WTC11 (cell line): Measurements from ENCODE around the gene PROCA1. TPM values are rescaled to one million over a fixed set of nuclear protein-coding genes. Genes with fewer than 3 reads are reported as not detected.

Experiments
- EMX1 ChIP-seq: fragments of 250-450 bp; sonication (Bioruptor Pico); IDR thresholded peaks from 2 replicates; pipeline ENCODE4 v1.8.0; 2021; ENCODE audit warnings: mild to moderate bottlenecking
- ESRRA ChIP-seq: sonication (generic); formaldehyde crosslinking; IDR thresholded peaks from 2 replicates; pipeline ENCODE4 v1.8.1; 2022; ENCODE audit warnings: mild to moderate bottlenecking, missing genetic modification reagents, borderline replicate concordance
- ETV6 ChIP-seq: sonication (generic); formaldehyde crosslinking; IDR thresholded peaks from 2 replicates; pipeline ENCODE4 v1.8.1; 2022; ENCODE audit warnings: mild to moderate bottlenecking, missing genetic modification reagents
- GTF2I ChIP-seq: fragments of 250-450 bp; sonication (Bioruptor Pico); conservative IDR thresholded peaks from 2 replicates; pipeline ENCODE4 v1.4.0; 2021; ENCODE audit warnings: mild to moderate bottlenecking
- JAZF1 ChIP-seq: fragments of 250-450 bp; sonication (Bioruptor Pico); IDR thresholded peaks from 2 replicates; pipeline ENCODE4 v1.9.0; 2021; ENCODE audit warnings: moderate library complexity, mild to moderate bottlenecking, inconsistent platforms
- JUN ChIP-seq: sonication (generic); formaldehyde crosslinking; IDR thresholded peaks from 2 replicates; pipeline ENCODE4 v1.8.0; 2023; ENCODE audit warnings: mild to moderate bottlenecking, missing genetic modification reagents
- MYBL2 ChIP-seq: sonication (generic); formaldehyde crosslinking; IDR thresholded peaks from 2 replicates; pipeline ENCODE4 v1.8.1; 2023; ENCODE audit warnings: mild to moderate bottlenecking, moderate library complexity, missing genetic modification reagents
- NFATC4 ChIP-seq: fragments of 250-450 bp; sonication (Bioruptor Pico); IDR thresholded peaks from 2 replicates; pipeline ENCODE4 v1.9.0; 2021; ENCODE audit warnings: mild to moderate bottlenecking
- NFE2L1 ChIP-seq: sonication (generic); formaldehyde crosslinking; IDR thresholded peaks from 2 replicates; pipeline ENCODE4 v1.8.1; 2023; ENCODE audit warnings: missing genetic modification reagents
- PRRX2 ChIP-seq: fragments of 250-450 bp; sonication (Bioruptor Pico); IDR thresholded peaks from 2 replicates; pipeline ENCODE4 v1.8.0; 2021; ENCODE audit warnings: mild to moderate bottlenecking
- SP1 ChIP-seq: sonication (generic); formaldehyde crosslinking; conservative IDR thresholded peaks from 2 replicates; pipeline ENCODE4 v1.8.1; 2022; ENCODE audit warnings: missing genetic modification reagents
- TP53 ChIP-seq: sonication (generic); formaldehyde crosslinking; IDR thresholded peaks from 2 replicates; pipeline ENCODE4 v1.8.1; 2023; ENCODE audit warnings: mild to moderate bottlenecking, missing genetic modification reagents
- ZBTB21 ChIP-seq: sonication (generic); formaldehyde crosslinking; IDR thresholded peaks from 2 replicates; pipeline ENCODE4 v1.8.1; 2023; ENCODE audit warnings: mild to moderate bottlenecking, missing genetic modification reagents, borderline replicate concordance
- ZNF416 ChIP-seq: fragments of 250-450 bp; sonication (Bioruptor Pico); IDR thresholded peaks from 2 replicates; pipeline ENCODE4 v1.9.0; 2021; ENCODE audit warnings: mild to moderate bottlenecking, inconsistent platforms
- total RNA-seq: library from RNA; stranded (reverse); gene quantifications from 3 replicates; pipeline ENCODE4 v1.2.3, GENCODE V29; 2021
- TF ChIP-seq, protein P1 (sequence below): sonication (generic); formaldehyde crosslinking; IDR thresholded peaks from 2 replicates; pipeline ENCODE4 v1.8.0; 2022; ENCODE audit warnings: missing genetic modification reagents
- TF ChIP-seq, protein P2 (sequence below): sonication (generic); formaldehyde crosslinking; IDR thresholded peaks from 2 replicates; pipeline ENCODE4 v1.8.1; 2022; ENCODE audit warnings: mild to moderate bottlenecking, moderate library complexity, missing genetic modification reagents
- TF ChIP-seq, protein P3 (sequence below): fragments of 250-450 bp; sonication (Bioruptor Pico); IDR thresholded peaks from 2 replicates; pipeline ENCODE4 v1.9.0; 2021; ENCODE audit warnings: mild to moderate bottlenecking
- TF ChIP-seq, protein P4 (sequence below): fragments of 250-450 bp; sonication (Bioruptor Pico); conservative IDR thresholded peaks from 2 replicates; pipeline ENCODE4 v1.9.0; 2021; ENCODE audit warnings: mild to moderate bottlenecking

PROCA1 gene
- total RNA-seq, 1 experiment from 2014 or later, result 28.4 TPM

DNA sequence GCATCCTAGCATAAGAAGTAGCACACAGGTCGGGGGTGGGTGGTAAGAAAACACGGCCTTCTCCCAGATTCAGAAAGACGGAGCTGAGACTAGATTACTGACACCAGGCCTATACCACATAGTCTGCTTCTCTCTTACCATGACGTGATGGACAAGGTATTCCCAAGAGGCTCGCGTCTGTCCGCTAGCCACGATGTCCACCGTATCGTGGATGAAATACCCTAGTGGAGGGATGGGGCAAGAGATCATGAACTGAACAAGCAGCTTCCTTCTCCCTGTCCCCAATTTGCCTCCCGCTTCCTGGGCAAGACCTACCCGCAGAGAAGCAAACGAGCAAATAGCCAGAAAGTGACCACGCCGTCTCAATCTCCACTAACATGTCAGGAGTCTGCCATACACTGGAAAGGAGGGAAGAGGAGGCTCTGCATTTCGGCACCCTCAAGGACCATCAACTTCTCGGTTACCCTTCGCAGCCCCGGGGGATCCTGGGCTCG, 13.5 kb upstream of the PROCA1 start (continued):
- TF ChIP-seq, protein P1, sequence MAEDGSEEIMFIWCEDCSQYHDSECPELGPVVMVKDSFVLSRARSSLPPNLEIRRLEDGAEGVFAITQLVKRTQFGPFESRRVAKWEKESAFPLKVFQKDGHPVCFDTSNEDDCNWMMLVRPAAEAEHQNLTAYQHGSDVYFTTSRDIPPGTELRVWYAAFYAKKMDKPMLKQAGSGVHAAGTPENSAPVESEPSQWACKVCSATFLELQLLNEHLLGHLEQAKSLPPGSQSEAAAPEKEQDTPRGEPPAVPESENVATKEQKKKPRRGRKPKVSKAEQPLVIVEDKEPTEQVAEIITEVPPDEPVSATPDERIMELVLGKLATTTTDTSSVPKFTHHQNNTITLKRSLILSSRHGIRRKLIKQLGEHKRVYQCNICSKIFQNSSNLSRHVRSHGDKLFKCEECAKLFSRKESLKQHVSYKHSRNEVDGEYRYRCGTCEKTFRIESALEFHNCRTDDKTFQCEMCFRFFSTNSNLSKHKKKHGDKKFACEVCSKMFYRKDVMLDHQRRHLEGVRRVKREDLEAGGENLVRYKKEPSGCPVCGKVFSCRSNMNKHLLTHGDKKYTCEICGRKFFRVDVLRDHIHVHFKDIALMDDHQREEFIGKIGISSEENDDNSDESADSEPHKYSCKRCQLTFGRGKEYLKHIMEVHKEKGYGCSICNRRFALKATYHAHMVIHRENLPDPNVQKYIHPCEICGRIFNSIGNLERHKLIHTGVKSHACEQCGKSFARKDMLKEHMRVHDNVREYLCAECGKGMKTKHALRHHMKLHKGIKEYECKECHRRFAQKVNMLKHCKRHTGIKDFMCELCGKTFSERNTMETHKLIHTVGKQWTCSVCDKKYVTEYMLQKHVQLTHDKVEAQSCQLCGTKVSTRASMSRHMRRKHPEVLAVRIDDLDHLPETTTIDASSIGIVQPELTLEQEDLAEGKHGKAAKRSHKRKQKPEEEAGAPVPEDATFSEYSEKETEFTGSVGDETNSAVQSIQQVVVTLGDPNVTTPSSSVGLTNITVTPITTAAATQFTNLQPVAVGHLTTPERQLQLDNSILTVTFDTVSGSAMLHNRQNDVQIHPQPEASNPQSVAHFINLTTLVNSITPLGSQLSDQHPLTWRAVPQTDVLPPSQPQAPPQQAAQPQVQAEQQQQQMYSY (CRISPR knock-in tag), result peak; percentile 43; the same call in 1 of the 2 replicates
- TF ChIP-seq SP1 (CRISPR knock-in tag) (no peak; the same call in 1 of the 2 replicates), JUN (CRISPR knock-in tag) (no peak), JAZF1 (no peak), ESRRA (CRISPR knock-in tag) (no peak), EMX1 (CRISPR knock-in tag) (peak; percentile 83; the same call in 1 of the 2 replicates), MYBL2 (CRISPR knock-in tag) (no peak), ZNF416 (peak; percentile 51), ZBTB21 (0 out of 2 replicates have a peak, but pooled peaks have one; percentile 32), NFATC4 (CRISPR knock-in tag) (peak; percentile 55; the same call in 1 of the 2 replicates), GTF2I (no peak), NFE2L1 (peak; percentile 8; the same call in 1 of the 2 replicates), PRRX2 (peak; percentile 47; the same call in 1 of the 2 replicates), TP53 (CRISPR knock-in tag) (no peak; the same call in 1 of the 2 replicates), ETV6 (CRISPR knock-in tag) (peak; percentile 88)
- TF ChIP-seq, protein P2, sequence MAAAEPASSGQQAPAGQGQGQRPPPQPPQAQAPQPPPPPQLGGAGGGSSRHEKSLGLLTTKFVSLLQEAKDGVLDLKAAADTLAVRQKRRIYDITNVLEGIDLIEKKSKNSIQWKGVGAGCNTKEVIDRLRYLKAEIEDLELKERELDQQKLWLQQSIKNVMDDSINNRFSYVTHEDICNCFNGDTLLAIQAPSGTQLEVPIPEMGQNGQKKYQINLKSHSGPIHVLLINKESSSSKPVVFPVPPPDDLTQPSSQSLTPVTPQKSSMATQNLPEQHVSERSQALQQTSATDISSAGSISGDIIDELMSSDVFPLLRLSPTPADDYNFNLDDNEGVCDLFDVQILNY (CRISPR knock-in tag), result no peak
- TF ChIP-seq, protein P3, sequence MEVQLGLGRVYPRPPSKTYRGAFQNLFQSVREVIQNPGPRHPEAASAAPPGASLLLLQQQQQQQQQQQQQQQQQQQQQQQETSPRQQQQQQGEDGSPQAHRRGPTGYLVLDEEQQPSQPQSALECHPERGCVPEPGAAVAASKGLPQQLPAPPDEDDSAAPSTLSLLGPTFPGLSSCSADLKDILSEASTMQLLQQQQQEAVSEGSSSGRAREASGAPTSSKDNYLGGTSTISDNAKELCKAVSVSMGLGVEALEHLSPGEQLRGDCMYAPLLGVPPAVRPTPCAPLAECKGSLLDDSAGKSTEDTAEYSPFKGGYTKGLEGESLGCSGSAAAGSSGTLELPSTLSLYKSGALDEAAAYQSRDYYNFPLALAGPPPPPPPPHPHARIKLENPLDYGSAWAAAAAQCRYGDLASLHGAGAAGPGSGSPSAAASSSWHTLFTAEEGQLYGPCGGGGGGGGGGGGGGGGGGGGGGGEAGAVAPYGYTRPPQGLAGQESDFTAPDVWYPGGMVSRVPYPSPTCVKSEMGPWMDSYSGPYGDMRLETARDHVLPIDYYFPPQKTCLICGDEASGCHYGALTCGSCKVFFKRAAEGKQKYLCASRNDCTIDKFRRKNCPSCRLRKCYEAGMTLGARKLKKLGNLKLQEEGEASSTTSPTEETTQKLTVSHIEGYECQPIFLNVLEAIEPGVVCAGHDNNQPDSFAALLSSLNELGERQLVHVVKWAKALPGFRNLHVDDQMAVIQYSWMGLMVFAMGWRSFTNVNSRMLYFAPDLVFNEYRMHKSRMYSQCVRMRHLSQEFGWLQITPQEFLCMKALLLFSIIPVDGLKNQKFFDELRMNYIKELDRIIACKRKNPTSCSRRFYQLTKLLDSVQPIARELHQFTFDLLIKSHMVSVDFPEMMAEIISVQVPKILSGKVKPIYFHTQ (CRISPR knock-in tag), result peak; percentile 56; the same call in 1 of the 2 replicates
- TF ChIP-seq, protein P4, sequence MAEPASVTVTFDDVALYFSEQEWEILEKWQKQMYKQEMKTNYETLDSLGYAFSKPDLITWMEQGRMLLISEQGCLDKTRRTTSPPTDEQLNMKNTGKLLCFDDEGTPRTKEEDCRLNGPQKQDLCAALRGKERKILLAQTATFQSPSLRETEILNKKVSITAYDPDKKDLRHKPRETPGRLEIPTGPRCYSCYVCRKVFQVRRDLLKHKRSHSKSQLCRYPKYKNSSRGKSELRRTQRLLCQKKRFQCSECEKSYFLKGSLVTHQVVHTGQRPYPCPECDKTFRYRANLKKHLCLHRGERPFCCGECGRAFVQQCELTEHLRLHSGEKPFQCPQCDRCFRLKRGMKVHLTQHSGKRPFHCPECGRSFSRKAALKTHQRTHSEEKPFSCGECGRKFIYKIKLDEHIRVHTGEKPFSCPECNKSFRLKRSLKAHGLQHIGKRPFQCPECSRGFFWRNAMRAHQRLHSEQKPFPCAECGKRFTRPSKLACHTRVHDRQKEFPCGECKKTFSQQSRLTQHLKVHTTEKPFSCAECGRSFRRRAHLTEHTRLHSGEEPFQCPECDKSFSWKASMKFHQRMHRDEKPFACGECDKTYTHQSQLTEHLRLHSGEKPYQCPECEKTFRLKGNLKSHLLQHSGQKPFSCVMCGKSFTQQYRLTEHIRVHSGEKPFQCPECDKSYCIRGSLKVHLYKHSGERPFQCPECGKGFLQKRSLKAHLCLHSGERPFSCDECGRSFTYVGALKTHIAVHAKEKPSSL (CRISPR knock-in tag), result peak; percentile 80; the same call in 1 of the 2 replicates
